ENCODE results near the gene MRPS9. TPM values are rescaled to one million over a fixed set of nuclear protein-coding genes. Genes with fewer than 3 reads are reported as not detected.

The MRPS9 gene
- total RNA-seq (31.0 TPM), polyA plus RNA-seq (ENCODE audit: insufficient read depth in 1 of 8, insufficient read length in 8 of 8, low replicate concordance in 1 of 8) (10 to 100 TPM; 22.8 to 31.8 (median 28.7) TPM)
- long read RNA-seq, donor 1, partial matches to known transcripts: 0 of 4 reads
- long read RNA-seq, donor 1, other reads (novel, unspliced or antisense): 0 of 4 reads
- long read RNA-seq, donor 2, partial matches to known transcripts: 0 of 1 reads
- long read RNA-seq, donor 2, other reads (novel, unspliced or antisense): 0 of 1 reads
- long read RNA-seq, donor 3, transcript MRPS9-203 (4 exons, 982 nt): minor isoform, 6 of 20 reads
- long read RNA-seq, donor 3, transcript MRPS9-201 (11 exons, 1,500 nt): major isoform, 14 of 20 reads
- long read RNA-seq, donor 3, partial matches to known transcripts: 0 of 20 reads
- long read RNA-seq, donor 3, other reads (novel, unspliced or antisense): 0 of 20 reads
- long read RNA-seq, donor 4, transcript MRPS9-203 (4 exons, 982 nt): major isoform, 5 of 9 reads
- long read RNA-seq, donor 4, partial matches to known transcripts: 0 of 9 reads
- long read RNA-seq, donor 4, other reads (novel, unspliced or antisense): 0 of 9 reads
- long read RNA-seq, donor 5, transcript MRPS9-201 (11 exons, 1,500 nt): minor isoform, 17 of 43 reads
- long read RNA-seq, donor 5, transcript MRPS9-203 (4 exons, 982 nt): major isoform, 20 of 43 reads
- long read RNA-seq, donor 5, partial matches to known transcripts: 6 of 43 reads
- long read RNA-seq, donor 5, other reads (novel, unspliced or antisense): 0 of 43 reads
- long read RNA-seq, donor 6, transcript MRPS9-203 (4 exons, 982 nt): minor isoform, 15 of 33 reads
- long read RNA-seq, donor 6, transcript MRPS9-201 (11 exons, 1,500 nt): major isoform, 18 of 33 reads
- long read RNA-seq, donor 6, partial matches to known transcripts: 0 of 33 reads
- long read RNA-seq, donor 6, other reads (novel, unspliced or antisense): 0 of 33 reads
- long read RNA-seq, donor 7, transcript MRPS9-203 (4 exons, 982 nt): major isoform, 16 of 34 reads
- long read RNA-seq, donor 7, transcript MRPS9-201 (11 exons, 1,500 nt): minor isoform, 13 of 34 reads
- long read RNA-seq, donor 7, partial matches to known transcripts: 5 of 34 reads
- long read RNA-seq, donor 7, other reads (novel, unspliced or antisense): 0 of 34 reads
- long read RNA-seq, donor 8, transcript MRPS9-201 (11 exons, 1,500 nt): major isoform, 8 of 12 reads
- long read RNA-seq, donor 8, partial matches to known transcripts: 0 of 12 reads
- long read RNA-seq, donor 8, other reads (novel, unspliced or antisense): 0 of 12 reads
- long read RNA-seq, donor 9, transcript MRPS9-203 (4 exons, 982 nt): major isoform, 12 of 17 reads
- long read RNA-seq, donor 9, transcript MRPS9-201 (11 exons, 1,500 nt): minor isoform, 5 of 17 reads
- long read RNA-seq, donor 9, partial matches to known transcripts: 0 of 17 reads
- long read RNA-seq, donor 9, other reads (novel, unspliced or antisense): 0 of 17 reads
- long read RNA-seq, donor 10, transcript MRPS9-201 (11 exons, 1,500 nt): major isoform, 17 of 24 reads
- long read RNA-seq, donor 10, partial matches to known transcripts: 5 of 24 reads
- long read RNA-seq, donor 10, other reads (novel, unspliced or antisense): 0 of 24 reads
- long read RNA-seq, donor 11, transcript MRPS9-201 (11 exons, 1,500 nt): minor isoform, 7 of 18 reads
- long read RNA-seq, donor 11, transcript MRPS9-203 (4 exons, 982 nt): major isoform, 11 of 18 reads
- long read RNA-seq, donor 11, partial matches to known transcripts: 0 of 18 reads
- long read RNA-seq, donor 11, other reads (novel, unspliced or antisense): 0 of 18 reads

DNA sequence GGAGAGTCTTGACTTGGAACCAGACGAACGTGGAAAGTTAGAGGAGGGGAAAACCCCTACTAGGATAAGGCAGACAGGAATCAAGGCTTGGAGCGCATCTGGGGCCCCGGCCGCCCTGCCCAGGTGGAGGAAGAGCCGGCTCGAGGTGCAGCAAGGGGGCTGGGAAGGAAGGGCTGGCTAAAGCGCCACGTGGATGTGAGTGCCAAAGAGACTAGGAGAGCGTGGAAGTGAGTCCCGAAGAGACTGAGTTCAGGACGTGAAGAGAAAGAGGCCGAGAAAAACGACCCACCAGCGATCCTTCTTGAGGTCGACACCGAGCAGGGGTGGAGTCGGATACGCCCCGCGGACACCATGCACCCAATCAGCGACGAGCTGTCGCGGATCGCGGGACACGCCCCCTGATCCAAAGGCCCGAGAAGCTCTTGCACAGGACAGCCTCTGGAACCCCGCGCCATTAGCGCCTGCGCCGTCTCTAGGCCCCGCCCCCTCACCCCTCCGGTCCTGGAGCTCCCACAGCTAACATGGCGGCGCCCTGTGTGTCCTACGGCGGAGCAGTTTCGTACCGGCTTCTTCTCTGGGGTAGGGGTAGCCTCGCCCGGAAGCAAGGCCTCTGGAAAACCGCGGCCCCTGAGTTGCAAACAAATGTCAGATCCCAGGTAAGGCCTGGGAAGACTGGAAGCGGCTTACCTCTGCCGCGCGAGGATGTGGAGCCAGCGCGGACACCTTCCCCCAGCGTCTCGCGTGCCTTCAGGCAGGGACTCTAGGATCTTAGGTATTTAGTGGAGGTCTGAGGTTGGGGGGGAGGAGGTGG is at the start of gene MRPS9:
MRPS9 (plus strand) TSS at position 498 of the 811 bp plus-strand sequence; CDS start at position 522, 24 bp downstream.
- peak within 1 kb of the TSS; percentile 85 for H3K4me3 ChIP-seq (ENCODE audit: low read length)
- H3K4me1 ChIP-seq (ENCODE audit: control insufficient read depth, insufficient read depth, low read length): peaks cover 8% of the 10 kb centered on the region
- WGBS (ENCODE audit: insufficient coverage): under 1% methylated on average over 55 of the region's 55 CpGs
- DNase-seq: peak; percentile 99
- H3K36me3 ChIP-seq (ENCODE audit: control insufficient read depth, insufficient read depth, low read length): no peaks in the 10 kb centered on the region
- H3K27me3 ChIP-seq (ENCODE audit: control insufficient read depth, insufficient read depth, low read length): no peaks in the 10 kb centered on the region
- H3K27ac ChIP-seq (ENCODE audit: low read length): peak within 1 kb of the TSS; percentile 88
- H3K9me3 ChIP-seq (replicated peaks; ENCODE audit: control insufficient read depth, low read depth, low read length): no peaks in the 10 kb centered on the region

GRCh38 chr2:105005181-105005951 is 32.5 kb upstream of the MRPS9 start:
- no peaks in the 10 kb centered on the region for H3K36me3 ChIP-seq (ENCODE audit: control insufficient read depth, insufficient read depth, low read length)
- no peaks in the 10 kb centered on the region for H3K27me3 ChIP-seq (ENCODE audit: control insufficient read depth, insufficient read depth, low read length)
- H3K27ac ChIP-seq (ENCODE audit: low read length): no peak overlapping the region
- DNase-seq: no peak
- WGBS (ENCODE audit: insufficient coverage): no CpG with 5 or more reads among the region's 2 CpGs
- no peaks in the 10 kb centered on the region for H3K4me1 ChIP-seq (ENCODE audit: control insufficient read depth, insufficient read depth, low read length)
- peaks cover 3% of the 10 kb centered on the region for H3K9me3 ChIP-seq (replicated peaks; ENCODE audit: control insufficient read depth, low read depth, low read length)
- H3K4me3 ChIP-seq (ENCODE audit: low read length): no peak overlapping the region

DNA sequence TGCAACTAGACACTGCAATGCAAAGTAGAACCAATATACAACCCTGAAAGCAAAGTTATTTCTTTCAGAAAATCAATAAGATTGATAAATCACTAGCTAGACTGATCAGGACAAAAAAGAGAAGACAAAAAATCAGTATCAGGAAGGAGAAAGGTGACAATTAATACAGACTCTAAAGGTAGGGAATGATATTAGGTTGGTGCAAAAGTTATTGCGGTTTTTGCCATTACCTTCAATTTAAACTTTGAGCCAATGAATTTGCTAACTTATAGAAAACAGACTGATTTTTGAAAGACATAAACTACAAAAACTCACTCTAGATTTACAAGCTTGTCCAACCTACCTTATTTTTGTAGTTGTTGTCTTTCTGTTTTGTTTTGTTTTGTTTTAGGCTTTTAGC is 30.5 kb upstream of the MRPS9 start:
- Histone ChIP-seq H3K27ac (ENCODE audit: low read length) (no peak overlapping the region), H3K27me3 (ENCODE audit: control insufficient read depth, insufficient read depth, low read length) (no peaks in the 10 kb centered on the region), H3K36me3 (ENCODE audit: control insufficient read depth, insufficient read depth, low read length) (no peaks in the 10 kb centered on the region), H3K9me3 (replicated peaks; ENCODE audit: control insufficient read depth, low read depth, low read length) (peaks cover 3% of the 10 kb centered on the region), H3K4me3 (ENCODE audit: low read length) (no peak overlapping the region), H3K4me1 (ENCODE audit: control insufficient read depth, insufficient read depth, low read length) (no peaks in the 10 kb centered on the region)
- WGBS (ENCODE audit: insufficient coverage): no CpG with 5 or more reads among the region's 1 CpG
- no peak for DNase-seq

DNA sequence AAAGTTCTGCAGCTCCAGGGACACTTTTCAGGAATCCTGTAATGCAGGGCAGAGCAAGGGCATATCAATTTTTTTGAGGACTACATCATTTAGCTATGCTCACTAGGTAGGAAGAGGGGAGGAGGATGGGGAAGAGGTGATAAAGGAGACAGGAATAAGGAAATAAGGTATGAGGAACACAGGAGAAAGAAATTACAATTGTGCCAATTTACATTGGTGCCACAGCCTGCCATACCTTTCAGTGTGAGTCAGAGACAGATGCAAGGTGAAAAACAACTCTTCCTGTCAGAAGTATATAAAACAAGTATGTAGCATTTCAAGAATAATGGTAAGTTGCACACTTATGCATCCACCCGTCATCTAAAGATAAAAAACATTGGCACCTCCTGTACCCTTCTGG is 5.4 kb upstream of the MRPS9 start:
- DNase-seq: no peak

DNA sequence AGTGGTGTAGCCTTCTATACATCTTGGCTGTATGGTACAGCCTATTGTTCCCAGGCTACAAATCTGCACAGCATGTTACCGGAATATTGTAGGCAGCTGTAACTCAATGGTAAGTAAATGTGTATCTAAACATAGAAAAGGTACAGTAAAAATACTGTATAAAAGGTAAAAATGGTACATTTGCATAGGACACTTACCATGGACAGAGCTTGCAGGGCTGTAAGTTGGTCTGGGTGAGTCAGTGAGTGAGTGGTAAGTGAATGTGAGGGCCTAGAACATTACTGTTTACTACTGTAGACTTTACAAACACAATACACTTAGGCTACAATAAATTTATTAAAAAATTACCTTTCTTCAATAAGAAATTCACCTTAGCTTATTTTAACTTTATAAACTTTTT is 3.7 kb upstream of the MRPS9 start:
- no peak for DNase-seq
- H3K9me3 ChIP-seq (replicated peaks; ENCODE audit: control insufficient read depth, low read depth, low read length): no peaks in the 10 kb centered on the region

More for the DNA sequence above, 5.4 kb upstream of the MRPS9 start:
- Histone ChIP-seq H3K4me1 (ENCODE audit: control insufficient read depth, insufficient read depth, low read length) (peaks cover 3% of the 10 kb centered on the region), H3K4me3 (ENCODE audit: low read length) (no peak overlapping the region), H3K27ac (ENCODE audit: low read length) (no peak overlapping the region), H3K9me3 (replicated peaks; ENCODE audit: control insufficient read depth, low read depth, low read length) (no peaks in the 10 kb centered on the region), H3K36me3 (ENCODE audit: control insufficient read depth, insufficient read depth, low read length) (no peaks in the 10 kb centered on the region), H3K27me3 (ENCODE audit: control insufficient read depth, insufficient read depth, low read length) (no peaks in the 10 kb centered on the region)
- no CpG with 5 or more reads among the region's 1 CpG for WGBS (ENCODE audit: insufficient coverage)

DNA sequence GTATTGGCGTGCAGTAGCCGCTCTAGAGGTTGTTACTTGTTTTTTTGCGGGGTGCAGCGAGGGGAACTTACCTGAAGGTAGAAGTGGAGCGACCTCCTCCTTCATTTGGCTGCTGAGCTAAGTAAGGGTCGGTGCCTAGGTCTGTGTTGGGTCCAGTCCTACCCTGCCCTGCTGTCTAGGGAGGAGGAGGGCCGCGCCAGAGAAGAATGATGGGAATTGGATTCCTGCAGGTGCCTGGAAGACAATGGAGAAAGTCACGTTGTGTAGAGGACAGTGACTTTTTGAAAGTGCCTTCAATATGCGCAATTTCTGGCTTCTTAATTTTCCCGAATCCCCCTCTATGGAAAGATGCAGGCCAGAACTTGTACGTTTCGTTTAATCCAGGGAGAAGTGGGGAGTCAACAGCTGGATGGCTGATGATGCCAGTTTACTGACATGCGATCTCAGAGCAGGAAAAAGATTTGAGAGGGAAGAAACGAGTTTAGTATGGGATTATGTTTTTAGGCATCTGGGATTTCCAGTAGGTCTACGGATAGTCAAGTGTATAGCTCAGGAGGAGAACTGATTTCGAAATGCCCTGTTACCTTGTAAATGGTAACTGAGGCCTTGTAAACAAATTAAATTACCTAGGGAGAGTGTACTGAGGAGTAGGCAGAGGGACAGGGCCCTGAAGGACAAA is 653 bp downstream of the MRPS9 start:
- 10% methylated on average over 11 of the region's 17 CpGs for WGBS (ENCODE audit: insufficient coverage)
- DNase-seq: peak; percentile 26
- no peaks in the 10 kb centered on the region for H3K27me3 ChIP-seq (ENCODE audit: control insufficient read depth, insufficient read depth, low read length)
- peak overlapping the region; percentile 85 for H3K4me3 ChIP-seq (ENCODE audit: low read length)
- H3K27ac ChIP-seq (ENCODE audit: low read length): peak overlapping the region; percentile 68
- H3K9me3 ChIP-seq (replicated peaks; ENCODE audit: control insufficient read depth, low read depth, low read length): no peaks in the 10 kb centered on the region
- no peaks in the 10 kb centered on the region for H3K36me3 ChIP-seq (ENCODE audit: control insufficient read depth, insufficient read depth, low read length)
- H3K4me1 ChIP-seq (ENCODE audit: control insufficient read depth, insufficient read depth, low read length): peaks cover 8% of the 10 kb centered on the region

More for the DNA sequence above, 3.7 kb upstream of the MRPS9 start:
- no peaks in the 10 kb centered on the region for H3K36me3 ChIP-seq (ENCODE audit: control insufficient read depth, insufficient read depth, low read length)
- H3K27ac ChIP-seq (ENCODE audit: low read length): no peak overlapping the region
- no peaks in the 10 kb centered on the region for H3K27me3 ChIP-seq (ENCODE audit: control insufficient read depth, insufficient read depth, low read length)
- H3K4me1 ChIP-seq (ENCODE audit: control insufficient read depth, insufficient read depth, low read length): peaks cover 8% of the 10 kb centered on the region
- WGBS (ENCODE audit: insufficient coverage): no CpG with 5 or more reads among the region's 1 CpG
- no peak overlapping the region for H3K4me3 ChIP-seq (ENCODE audit: low read length)

- no peak overlapping the region for H3K4me3 ChIP-seq (ENCODE audit: low read length)
- no peaks in the 10 kb centered on the region for H3K36me3 ChIP-seq (ENCODE audit: control insufficient read depth, insufficient read depth, low read length)
- H3K27ac ChIP-seq (ENCODE audit: low read length): no peak overlapping the region
Measured at GRCh38 chr2:105039559-105039958, 1.7 kb downstream of the MRPS9 start.

GRCh38 chr2:105042189-105042588 is 4.3 kb downstream of the MRPS9 start:
- Histone ChIP-seq H3K4me3 (ENCODE audit: low read length) (no peak overlapping the region), H3K9me3 (replicated peaks; ENCODE audit: control insufficient read depth, low read depth, low read length) (no peaks in the 10 kb centered on the region), H3K27me3 (ENCODE audit: control insufficient read depth, insufficient read depth, low read length) (no peaks in the 10 kb centered on the region), H3K4me1 (ENCODE audit: control insufficient read depth, insufficient read depth, low read length) (peaks cover 7% of the 10 kb centered on the region), H3K27ac (ENCODE audit: low read length) (no peak overlapping the region), H3K36me3 (ENCODE audit: control insufficient read depth, insufficient read depth, low read length) (no peaks in the 10 kb centered on the region)
- DNase-seq: no peak
- 100% methylated on average over 1 of the region's 2 CpGs for WGBS (ENCODE audit: insufficient coverage)

More at GRCh38 chr2:105039559-105039958, 1.7 kb downstream of the MRPS9 start:
- no peaks in the 10 kb centered on the region for H3K27me3 ChIP-seq (ENCODE audit: control insufficient read depth, insufficient read depth, low read length)
- DNase-seq: no peak
- peaks cover 8% of the 10 kb centered on the region for H3K4me1 ChIP-seq (ENCODE audit: control insufficient read depth, insufficient read depth, low read length)
- H3K9me3 ChIP-seq (replicated peaks; ENCODE audit: control insufficient read depth, low read depth, low read length): no peaks in the 10 kb centered on the region
